Measurements from ENCODE around the gene IZUMO1R.

IZUMO1R gene

DNA sequence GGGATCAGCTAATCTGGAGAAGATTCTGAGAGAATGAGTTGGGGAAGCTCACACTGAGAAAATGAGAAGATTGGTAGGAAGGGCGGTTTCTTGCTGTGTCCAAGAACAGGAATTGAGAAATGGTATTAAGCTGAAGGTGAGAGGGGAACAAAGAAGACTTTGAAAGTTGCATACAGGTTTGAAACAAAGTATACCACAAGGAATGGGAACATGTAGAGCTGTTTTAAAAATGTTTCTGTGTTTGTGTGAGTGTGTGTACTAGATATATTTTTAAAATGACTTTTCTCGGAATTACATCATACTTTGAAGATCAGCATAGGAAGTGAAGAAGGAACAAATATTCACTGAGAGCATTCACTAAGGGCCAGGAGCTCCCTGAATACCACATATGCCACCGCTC lies 24.4 kb upstream of the IZUMO1R start:
- TF ChIP-seq REST (IDR thresholded peaks at IDR 0.05; ENCODE audit: insufficient read depth in 1 of 2, low read depth in 2 of 2, low read length in 2 of 2) (no peak), TAF1 (IDR thresholded peaks at IDR 0.05; ENCODE audit: borderline replicate concordance, insufficient read depth, low read length) (no peak), POLR2AphosphoS5 (IDR thresholded peaks at IDR 0.05; ENCODE audit: low read depth, low read length) (no peak), FOXP2 (optimal IDR thresholded peaks at IDR 0.05; ENCODE audit: borderline replicate concordance, extremely low read depth, extremely low read length, insufficient read depth) (no peak), SIN3A (IDR thresholded peaks at IDR 0.05; ENCODE audit: borderline replicate concordance, insufficient read depth, low read length) (no peak)

GRCh38 chr11:94281324-94281723 lies 23.1 kb upstream of the IZUMO1R start:
- TF ChIP-seq REST (IDR thresholded peaks at IDR 0.05; ENCODE audit: insufficient read depth in 1 of 2, low read depth in 2 of 2, low read length in 2 of 2) = peak; percentile 51 to 90; a peak in 3 of 4 replicates
- TF ChIP-seq TAF1 (IDR thresholded peaks at IDR 0.05; ENCODE audit: borderline replicate concordance, insufficient read depth, low read length) = no peak
- no peak for TF ChIP-seq SIN3A (IDR thresholded peaks at IDR 0.05; ENCODE audit: borderline replicate concordance, insufficient read depth, low read length)
- no peak for TF ChIP-seq FOXP2 (optimal IDR thresholded peaks at IDR 0.05; ENCODE audit: borderline replicate concordance, extremely low read depth, extremely low read length, insufficient read depth)
- TF ChIP-seq POLR2AphosphoS5 (IDR thresholded peaks at IDR 0.05; ENCODE audit: low read depth, low read length) = no peak

DNA sequence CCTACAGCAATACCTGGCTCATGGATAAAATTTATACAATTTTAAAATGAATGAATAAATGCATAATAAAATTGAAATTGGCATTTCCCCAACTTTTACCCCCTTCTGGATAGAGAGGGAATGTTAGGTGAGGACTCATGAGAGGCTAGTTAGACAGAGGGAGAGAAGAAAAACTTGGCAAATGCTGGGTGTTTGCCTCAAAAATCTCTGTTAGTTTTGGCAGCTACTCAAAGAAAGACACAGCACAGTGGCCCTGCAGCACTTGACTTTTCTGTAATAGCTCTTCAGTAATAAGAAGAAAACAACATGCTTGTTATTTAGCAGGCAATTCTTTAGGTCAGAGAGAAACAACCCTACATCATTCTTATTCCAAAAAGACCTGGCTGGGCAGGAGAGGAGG lies 20.7 kb upstream of the IZUMO1R start:
- no peak for TF ChIP-seq FOXP2 (optimal IDR thresholded peaks at IDR 0.05; ENCODE audit: borderline replicate concordance, extremely low read depth, extremely low read length, insufficient read depth)
- no peak for TF ChIP-seq REST (IDR thresholded peaks at IDR 0.05; ENCODE audit: insufficient read depth in 1 of 2, low read depth in 2 of 2, low read length in 2 of 2)
- no peak for TF ChIP-seq POLR2AphosphoS5 (IDR thresholded peaks at IDR 0.05; ENCODE audit: low read depth, low read length)
- TF ChIP-seq SIN3A (IDR thresholded peaks at IDR 0.05; ENCODE audit: borderline replicate concordance, insufficient read depth, low read length) = no peak
- TF ChIP-seq TAF1 (IDR thresholded peaks at IDR 0.05; ENCODE audit: borderline replicate concordance, insufficient read depth, low read length) = no peak

- TF ChIP-seq POLR2AphosphoS5 (IDR thresholded peaks at IDR 0.05; ENCODE audit: low read depth, low read length) (no peak), FOXP2 (optimal IDR thresholded peaks at IDR 0.05; ENCODE audit: borderline replicate concordance, extremely low read depth, extremely low read length, insufficient read depth) (no peak), SIN3A (IDR thresholded peaks at IDR 0.05; ENCODE audit: borderline replicate concordance, insufficient read depth, low read length) (no peak), TAF1 (IDR thresholded peaks at IDR 0.05; ENCODE audit: borderline replicate concordance, insufficient read depth, low read length) (no peak), REST (IDR thresholded peaks at IDR 0.05; ENCODE audit: insufficient read depth in 1 of 2, low read depth in 2 of 2, low read length in 2 of 2) (no peak)
These were observed 8.8 kb upstream of the IZUMO1R start for GRCh38 chr11:94295534-94295933.

Measured in PFSK-1 (cell line).